IPS-18a (cell line): ENCODE measurements around the gene DNTT.

Experiments
- H3K27ac ChIP-seq: one replicate; pipeline ENCODE4 v1.5.1; 2013; ENCODE audit warnings: low read length
- H3K27me3 ChIP-seq: one replicate; pipeline ENCODE4 v1.6.1; 2013; ENCODE audit warnings: mild to moderate bottlenecking, low read length; ENCODE audit not compliant: control insufficient read depth, insufficient read depth
- H3K36me3 ChIP-seq: one replicate; pipeline ENCODE4 v1.6.1; 2013; ENCODE audit warnings: low read depth, low read length; ENCODE audit not compliant: control insufficient read depth
- H3K4me1 ChIP-seq: one replicate; pipeline ENCODE4 v1.6.1; 2013; ENCODE audit warnings: low read depth, low read length; ENCODE audit not compliant: control insufficient read depth
- H3K4me3 ChIP-seq: one replicate; pipeline ENCODE4 v1.5.1; 2013; ENCODE audit warnings: low read length
- H3K9ac ChIP-seq: one replicate; pipeline ENCODE4 v1.6.1; 2013; ENCODE audit warnings: mild to moderate bottlenecking, low read length, moderate library complexity
- H3K9me3 ChIP-seq: one replicate; pipeline ENCODE4 v1.6.1; 2013; ENCODE audit warnings: low read depth, low read length; ENCODE audit not compliant: control insufficient read depth

The DNTT gene

DNA sequence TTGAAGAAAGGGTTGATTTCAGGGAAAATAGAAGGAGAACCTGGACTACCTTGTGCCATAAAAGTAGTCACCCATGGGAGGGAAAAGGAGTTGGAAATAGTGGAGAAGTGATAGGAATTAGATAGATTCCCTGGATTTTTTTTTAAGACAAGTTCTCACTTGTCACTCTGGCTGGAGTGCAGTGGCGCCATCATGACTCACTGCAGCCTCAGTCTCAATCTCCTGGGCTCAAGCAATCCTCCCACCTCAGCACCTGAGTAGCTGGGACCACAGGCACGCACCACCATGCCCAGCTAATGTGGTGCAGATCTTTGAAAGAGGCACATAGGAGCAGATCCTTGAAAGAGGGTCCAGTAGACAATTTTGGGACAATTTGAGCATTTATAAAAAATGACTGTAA lies 23.4 kb upstream of the DNTT start:
- Histone ChIP-seq H3K27ac (no peak overlapping the region), H3K27me3 (no peaks in the 10 kb centered on the region)

DNA sequence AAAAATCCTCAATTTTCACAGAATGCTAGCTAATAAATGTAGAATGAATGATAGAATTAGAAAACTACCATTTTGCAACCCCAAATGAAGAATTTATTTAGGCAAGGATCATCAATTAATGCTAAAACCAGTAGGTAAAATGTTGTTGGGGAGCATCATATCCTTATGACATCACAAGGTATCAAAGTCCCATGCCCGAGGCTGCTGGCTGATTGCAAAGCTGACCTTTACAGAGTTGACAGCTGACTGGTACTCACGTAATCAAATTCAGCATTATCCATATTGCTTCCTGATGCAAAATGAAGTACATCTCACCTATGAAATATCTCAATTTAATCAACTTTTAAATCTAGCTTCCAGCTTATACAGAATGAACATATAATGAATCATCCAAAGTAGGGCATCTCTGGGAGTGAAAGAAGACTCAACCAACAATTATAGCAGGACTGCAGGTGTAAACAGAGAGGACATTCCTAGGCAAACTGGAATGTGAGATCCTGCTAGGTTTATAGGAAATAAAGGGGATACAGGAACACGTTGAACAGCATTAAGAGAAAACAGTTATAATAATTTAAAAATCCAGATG lies 22.7 kb upstream of the DNTT start:
- H3K27me3 ChIP-seq = no peaks in the 10 kb centered on the region
- peaks cover 5% of the 10 kb centered on the region for H3K4me1 ChIP-seq
- no peaks in the 10 kb centered on the region for H3K9me3 ChIP-seq
- H3K36me3 ChIP-seq = no peaks in the 10 kb centered on the region
- no peak overlapping the region for H3K9ac ChIP-seq
- no peak overlapping the region for H3K4me3 ChIP-seq
- no peak overlapping the region for H3K27ac ChIP-seq

More for the DNA sequence above, 23.4 kb upstream of the DNTT start:
- Histone ChIP-seq H3K36me3 (no peaks in the 10 kb centered on the region), H3K9me3 (no peaks in the 10 kb centered on the region), H3K9ac (no peak overlapping the region), H3K4me3 (no peak overlapping the region), H3K4me1 (peaks cover 5% of the 10 kb centered on the region)

DNA sequence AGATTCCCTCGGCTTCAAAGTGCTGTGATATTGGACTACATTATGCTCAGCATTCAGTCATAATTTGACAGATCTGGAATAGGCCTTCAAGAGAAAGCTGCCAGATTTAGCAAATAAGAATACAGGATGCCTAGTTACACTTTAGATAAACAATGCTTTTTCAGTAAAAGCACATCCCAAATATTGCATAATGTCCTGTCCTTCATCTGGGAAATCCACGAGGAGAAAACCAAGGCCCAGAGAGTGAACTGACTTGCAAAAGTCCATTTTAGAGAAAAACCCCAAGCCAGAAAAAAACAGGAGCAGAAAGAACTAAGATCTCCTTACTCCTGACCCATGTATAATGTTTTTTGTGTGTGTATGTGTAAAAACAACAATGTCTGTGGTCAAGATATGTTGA lies 20.9 kb upstream of the DNTT start:
- Histone ChIP-seq H3K4me1 (peaks cover 8% of the 10 kb centered on the region), H3K9ac (no peak overlapping the region), H3K27ac (no peak overlapping the region), H3K27me3 (no peaks in the 10 kb centered on the region), H3K9me3 (no peaks in the 10 kb centered on the region), H3K4me3 (no peak overlapping the region), H3K36me3 (no peaks in the 10 kb centered on the region)

DNA sequence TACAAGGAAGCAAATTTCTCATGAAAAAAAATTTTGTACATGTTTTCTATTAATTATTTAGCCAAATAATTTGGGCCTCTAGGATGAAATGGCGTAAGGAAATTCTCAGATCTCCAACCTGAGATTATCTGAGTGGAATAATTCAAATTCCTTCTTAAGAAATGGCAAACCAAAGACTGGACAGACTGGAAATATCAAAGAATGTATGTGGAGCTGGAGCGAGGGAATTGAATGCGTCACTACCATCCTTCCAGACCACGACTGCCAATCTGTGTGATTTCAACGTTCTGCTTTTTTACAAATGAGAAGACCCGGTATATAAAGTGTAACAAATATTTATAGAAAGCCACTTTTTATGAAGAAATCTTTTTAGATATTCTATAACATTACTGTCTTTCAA lies 20.5 kb upstream of the DNTT start:
- Histone ChIP-seq H3K9me3 (no peaks in the 10 kb centered on the region), H3K27ac (no peak overlapping the region), H3K9ac (no peak overlapping the region), H3K36me3 (no peaks in the 10 kb centered on the region), H3K4me3 (no peak overlapping the region), H3K4me1 (peaks cover 9% of the 10 kb centered on the region), H3K27me3 (no peaks in the 10 kb centered on the region)

DNA sequence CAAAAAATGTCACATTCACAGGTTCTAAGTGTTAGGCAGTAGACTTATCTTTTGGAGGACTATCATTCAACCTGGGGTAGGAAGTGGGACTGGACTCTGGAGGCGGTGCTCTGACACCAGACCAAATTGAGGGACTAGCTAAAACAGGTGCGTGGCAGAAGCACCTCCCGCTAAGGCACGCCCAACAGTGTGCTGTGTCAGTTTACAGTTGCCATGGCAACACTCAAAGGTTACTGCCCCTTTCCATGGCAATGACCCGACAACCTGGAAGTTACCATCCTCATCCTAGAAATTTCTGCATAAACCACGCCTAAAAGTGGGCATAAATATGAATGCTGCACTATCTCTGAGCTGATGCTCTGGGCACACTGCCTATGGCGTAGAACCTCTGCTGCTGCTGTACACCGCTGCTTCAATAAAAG lies 18.9 kb upstream of the DNTT start:
- H3K36me3 ChIP-seq = no peaks in the 10 kb centered on the region
- no peak overlapping the region for H3K9ac ChIP-seq
- H3K27me3 ChIP-seq = no peaks in the 10 kb centered on the region
- H3K9me3 ChIP-seq = no peaks in the 10 kb centered on the region
- no peak overlapping the region for H3K4me3 ChIP-seq
- H3K4me1 ChIP-seq = peaks cover 9% of the 10 kb centered on the region
- H3K27ac ChIP-seq = no peak overlapping the region

DNA sequence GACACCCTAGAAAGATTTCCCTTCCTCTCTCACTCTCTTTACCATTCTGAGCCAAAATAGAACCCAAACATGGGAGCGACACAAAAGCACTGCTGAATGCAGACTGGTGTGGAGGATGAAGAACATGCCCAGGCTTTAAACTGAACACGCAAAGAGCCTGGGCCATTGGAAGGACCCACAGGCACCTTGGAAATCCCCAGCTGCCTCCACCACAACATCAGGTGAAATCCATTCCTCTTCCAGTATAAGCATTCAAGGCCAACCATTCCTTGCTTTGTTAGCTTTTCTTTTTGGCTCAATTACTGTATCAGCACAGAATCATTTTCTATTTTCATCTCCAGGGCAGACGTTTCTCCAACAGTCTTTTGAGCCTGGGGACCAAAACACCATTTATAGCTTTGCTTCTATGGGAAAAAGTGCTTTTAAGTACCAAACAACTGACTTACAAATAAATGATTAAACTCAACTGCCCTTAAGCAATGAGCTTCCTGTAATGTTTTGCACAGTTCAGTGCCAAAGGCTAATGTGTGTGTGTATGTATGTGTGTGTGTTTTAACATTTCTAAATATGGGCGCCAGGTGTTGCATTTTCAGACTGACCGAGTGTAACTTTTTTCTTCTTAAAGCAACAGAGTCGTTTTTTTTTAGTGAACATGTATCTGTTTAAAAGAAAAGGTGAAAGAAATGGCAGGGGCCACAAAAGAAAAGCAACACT lies 16.7 kb upstream of the DNTT start:
- no peak overlapping the region for H3K9ac ChIP-seq

DNA sequence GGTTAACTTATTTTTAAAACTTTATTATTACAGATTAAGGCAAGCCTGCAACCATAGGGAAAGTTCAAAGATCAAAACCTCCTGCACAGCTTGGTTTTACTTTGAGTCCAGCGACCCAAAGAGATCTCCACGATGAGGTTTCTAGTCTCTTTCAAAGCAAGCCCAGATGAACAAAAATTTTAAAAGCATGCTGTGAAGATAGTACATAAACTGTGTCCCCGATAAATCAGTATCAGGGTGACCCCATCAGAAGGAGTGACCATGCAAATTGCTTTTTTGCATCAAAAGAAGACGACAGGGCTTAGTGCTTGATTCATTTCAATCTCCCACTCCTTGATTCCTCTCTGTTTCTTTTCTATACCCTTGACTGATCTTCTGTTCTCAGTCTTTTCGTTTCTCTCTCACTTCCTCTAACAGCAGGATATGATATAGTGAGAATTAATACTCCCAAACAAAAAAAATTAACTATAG lies 16.0 kb upstream of the DNTT start:
- peaks cover 9% of the 10 kb centered on the region for H3K4me1 ChIP-seq
- H3K9me3 ChIP-seq = no peaks in the 10 kb centered on the region
- no peak overlapping the region for H3K4me3 ChIP-seq
- H3K27ac ChIP-seq = no peak overlapping the region
- H3K9ac ChIP-seq = no peak overlapping the region
- H3K36me3 ChIP-seq = no peaks in the 10 kb centered on the region
- no peaks in the 10 kb centered on the region for H3K27me3 ChIP-seq

More for the DNA sequence above, 16.7 kb upstream of the DNTT start:
- no peaks in the 10 kb centered on the region for H3K36me3 ChIP-seq
- no peak overlapping the region for H3K4me3 ChIP-seq
- no peak overlapping the region for H3K27ac ChIP-seq
- no peaks in the 10 kb centered on the region for H3K9me3 ChIP-seq
- H3K27me3 ChIP-seq = no peaks in the 10 kb centered on the region
- H3K4me1 ChIP-seq = peaks cover 9% of the 10 kb centered on the region

DNA sequence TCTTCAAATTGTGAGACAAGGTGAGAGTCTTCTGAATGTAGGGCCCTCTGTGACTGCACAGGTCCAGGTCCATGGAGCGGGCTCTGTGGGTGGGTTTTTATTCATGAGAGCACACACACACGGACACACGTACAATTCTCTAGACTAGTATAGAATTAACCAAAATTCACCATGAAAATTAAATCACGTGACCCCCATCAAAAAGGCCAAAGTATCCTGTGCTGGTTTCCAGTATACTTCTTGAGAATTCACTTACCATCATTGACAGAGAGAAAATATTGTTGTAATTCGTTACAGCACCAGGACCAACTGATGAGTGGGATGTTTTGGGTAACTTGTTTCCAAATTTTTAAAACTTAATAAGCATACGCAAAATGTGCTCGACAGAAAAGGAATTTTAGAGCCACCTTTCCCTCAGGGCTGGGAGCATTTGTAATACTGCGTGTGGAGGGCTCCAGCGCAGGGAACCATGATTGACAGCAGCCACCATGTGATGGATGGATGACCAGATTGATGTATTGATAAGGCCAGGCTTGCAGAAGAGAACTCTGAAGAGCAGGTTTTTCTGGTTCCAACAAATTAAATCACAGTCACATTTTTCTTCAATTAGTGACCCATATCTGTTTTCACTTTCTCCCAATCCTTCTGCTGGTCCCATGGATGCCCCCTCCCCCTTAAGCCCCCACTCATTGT lies 14.9 kb upstream of the DNTT start:
- no peaks in the 10 kb centered on the region for H3K36me3 ChIP-seq
- no peak overlapping the region for H3K4me3 ChIP-seq
- peaks cover 9% of the 10 kb centered on the region for H3K4me1 ChIP-seq
- H3K27me3 ChIP-seq = no peaks in the 10 kb centered on the region
- H3K9me3 ChIP-seq = no peaks in the 10 kb centered on the region
- H3K27ac ChIP-seq = no peak overlapping the region
- no peak overlapping the region for H3K9ac ChIP-seq

DNA sequence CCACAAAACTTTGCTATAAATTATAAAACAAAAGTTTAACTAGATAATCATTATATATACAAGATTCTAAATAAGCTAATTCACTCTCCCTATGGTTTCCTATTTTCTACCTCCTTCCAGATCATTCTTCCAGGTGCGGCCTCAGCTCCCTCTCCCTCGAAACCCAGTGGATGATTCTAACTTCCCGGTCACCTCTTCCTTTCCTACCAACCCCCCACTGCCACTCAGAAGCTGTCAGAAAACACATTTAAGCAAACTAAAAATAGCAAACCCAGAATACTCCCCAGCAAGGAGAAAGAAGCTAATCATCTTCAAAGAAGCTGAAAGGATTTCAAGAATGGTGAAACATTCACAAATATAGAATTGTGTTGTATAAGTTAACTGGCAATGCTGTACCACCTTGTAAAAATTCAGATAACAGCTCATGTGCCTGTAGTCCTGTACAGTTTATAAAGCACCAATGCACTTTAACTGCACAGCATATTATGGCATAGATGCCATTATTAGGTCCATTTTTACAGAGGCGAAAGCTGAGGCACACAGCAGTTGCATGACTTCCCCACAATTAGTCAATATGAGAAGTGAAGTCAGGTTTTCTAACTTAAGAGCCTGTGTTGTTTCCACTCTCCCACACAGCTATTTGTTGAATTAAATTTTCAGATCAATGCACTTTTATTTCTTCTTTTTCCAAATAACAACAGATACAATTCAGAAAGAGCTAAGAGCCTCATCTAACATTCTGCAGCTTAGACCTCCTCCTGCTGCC lies 13.7 kb upstream of the DNTT start:
- Histone ChIP-seq H3K4me3 (no peak overlapping the region), H3K4me1 (peaks cover 4% of the 10 kb centered on the region), H3K9me3 (no peaks in the 10 kb centered on the region), H3K27me3 (no peaks in the 10 kb centered on the region), H3K36me3 (no peaks in the 10 kb centered on the region), H3K9ac (no peak overlapping the region), H3K27ac (no peak overlapping the region)

DNA sequence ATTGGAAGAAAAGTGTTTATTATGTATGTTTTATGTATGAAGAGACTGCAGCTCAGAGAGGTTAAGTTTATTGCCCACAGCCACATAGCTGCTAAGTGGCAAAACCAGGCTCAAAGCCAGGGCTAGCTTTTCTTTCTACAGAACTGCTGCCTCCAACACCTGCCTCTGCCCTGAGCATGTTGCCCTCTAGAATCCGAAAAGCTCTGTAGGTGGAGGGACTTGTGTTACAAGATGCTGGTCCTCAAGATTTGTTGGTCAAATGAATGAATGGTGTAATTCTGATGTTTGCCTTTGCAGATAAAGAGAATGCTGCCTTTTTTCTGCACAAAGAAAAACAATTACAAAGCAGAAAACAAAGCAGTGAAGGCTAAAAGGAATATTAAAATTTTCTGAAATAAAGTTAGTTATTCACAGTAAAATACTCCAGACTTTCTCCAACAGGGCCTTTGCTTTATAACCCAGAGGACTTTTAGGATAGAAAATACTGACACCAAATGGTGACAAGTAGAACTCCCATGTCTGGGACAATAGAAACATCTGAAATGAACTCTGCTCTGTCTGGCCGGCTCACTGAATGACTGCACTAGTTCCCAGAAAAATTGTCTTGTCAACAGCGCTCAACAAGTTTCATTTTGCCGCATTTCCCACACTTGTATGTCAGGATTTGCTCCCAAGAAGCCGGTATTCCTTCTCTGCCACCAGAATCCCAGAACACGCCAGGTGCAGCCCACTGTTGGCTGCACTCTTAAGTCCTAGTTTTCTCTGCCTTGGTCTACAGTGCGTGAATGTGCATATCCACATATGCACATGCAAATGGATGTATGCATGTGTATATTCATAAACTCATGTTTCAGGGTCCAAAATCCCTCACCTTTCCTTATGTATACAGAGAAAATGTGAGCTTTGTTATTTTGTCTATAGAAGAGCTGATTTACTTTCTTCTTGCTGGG lies 11.0 kb upstream of the DNTT start:
- no peaks in the 10 kb centered on the region for H3K36me3 ChIP-seq
- H3K4me3 ChIP-seq = no peak overlapping the region
- peaks cover 2% of the 10 kb centered on the region for H3K4me1 ChIP-seq
- no peaks in the 10 kb centered on the region for H3K9me3 ChIP-seq
- no peak overlapping the region for H3K9ac ChIP-seq
- H3K27ac ChIP-seq = no peak overlapping the region
- no peaks in the 10 kb centered on the region for H3K27me3 ChIP-seq
